Measurements from ENCODE around the gene THRB.

THRB gene

DNA sequence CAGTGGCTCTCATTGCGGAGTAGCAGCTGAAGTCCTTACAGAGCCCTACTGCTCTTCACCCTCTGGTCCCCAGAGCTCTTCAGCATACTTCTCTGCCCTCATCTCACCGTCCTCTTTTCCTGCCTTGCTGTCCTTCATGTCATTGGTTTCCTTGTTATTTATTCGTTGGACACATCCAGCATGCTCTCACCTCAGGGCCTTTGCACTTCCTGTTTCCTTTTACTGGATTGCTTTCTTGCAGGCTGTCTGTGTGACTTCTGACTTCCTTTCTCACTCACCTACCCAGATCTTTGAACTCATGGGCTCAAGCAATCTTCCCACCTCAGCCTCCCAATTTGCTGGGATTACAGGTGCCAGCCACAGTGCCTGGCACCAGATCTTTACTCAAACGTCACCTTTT, 422.5 kb downstream of the THRB start:
- no peak for DNase-seq (ENCODE audit: low read depth)
- TF ChIP-seq, protein P1, sequence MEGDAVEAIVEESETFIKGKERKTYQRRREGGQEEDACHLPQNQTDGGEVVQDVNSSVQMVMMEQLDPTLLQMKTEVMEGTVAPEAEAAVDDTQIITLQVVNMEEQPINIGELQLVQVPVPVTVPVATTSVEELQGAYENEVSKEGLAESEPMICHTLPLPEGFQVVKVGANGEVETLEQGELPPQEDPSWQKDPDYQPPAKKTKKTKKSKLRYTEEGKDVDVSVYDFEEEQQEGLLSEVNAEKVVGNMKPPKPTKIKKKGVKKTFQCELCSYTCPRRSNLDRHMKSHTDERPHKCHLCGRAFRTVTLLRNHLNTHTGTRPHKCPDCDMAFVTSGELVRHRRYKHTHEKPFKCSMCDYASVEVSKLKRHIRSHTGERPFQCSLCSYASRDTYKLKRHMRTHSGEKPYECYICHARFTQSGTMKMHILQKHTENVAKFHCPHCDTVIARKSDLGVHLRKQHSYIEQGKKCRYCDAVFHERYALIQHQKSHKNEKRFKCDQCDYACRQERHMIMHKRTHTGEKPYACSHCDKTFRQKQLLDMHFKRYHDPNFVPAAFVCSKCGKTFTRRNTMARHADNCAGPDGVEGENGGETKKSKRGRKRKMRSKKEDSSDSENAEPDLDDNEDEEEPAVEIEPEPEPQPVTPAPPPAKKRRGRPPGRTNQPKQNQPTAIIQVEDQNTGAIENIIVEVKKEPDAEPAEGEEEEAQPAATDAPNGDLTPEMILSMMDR (conservative IDR thresholded peaks at IDR 0.05; ENCODE audit: low read depth, low read length) = no peak
- H3K4me3 ChIP-seq (ENCODE audit: low read depth, low read length) = no peak overlapping the region

DNA sequence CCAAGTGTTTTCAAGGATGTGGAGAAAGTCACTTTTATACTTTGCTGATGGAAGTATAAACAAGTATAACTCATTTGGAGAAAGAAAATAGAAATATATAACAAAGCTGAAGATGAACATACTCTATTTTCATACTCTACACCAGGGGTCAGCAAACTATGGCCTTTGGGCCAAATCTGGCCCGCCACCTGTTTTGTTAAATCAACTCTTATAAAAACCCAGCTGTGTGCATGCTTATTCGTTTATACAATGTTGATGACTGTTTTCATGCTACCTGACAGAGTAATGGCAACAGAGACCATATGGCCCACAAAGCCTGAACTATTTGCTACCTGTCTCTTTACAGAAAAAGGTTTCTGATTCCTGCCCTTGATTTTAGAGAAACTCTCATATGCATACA, 425.6 kb downstream of the THRB start:
- no peak for DNase-seq (ENCODE audit: low read depth)
- H3K4me3 ChIP-seq (ENCODE audit: low read depth, low read length) = no peak overlapping the region
- TF ChIP-seq, protein P1 (conservative IDR thresholded peaks at IDR 0.05; ENCODE audit: low read depth, low read length) = peak; percentile 15

DNA sequence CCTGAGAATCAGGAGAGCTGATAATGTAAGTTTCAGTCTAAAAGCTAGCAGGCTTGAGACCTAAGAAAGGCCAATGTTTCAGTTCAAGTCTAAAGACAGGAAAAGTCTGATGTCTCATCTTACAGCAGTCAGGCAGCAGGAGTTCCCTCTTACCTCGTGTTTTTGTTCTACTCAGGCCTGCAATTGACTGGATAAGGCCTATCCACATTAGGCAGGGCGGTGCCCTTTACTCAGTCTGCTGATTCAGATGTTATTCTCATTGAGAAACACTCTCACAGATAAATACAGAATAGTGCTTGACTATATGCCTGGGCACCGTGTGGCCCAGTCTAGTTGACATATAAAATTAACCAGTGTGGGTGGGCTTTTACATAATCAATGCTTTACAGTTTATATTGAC, 427.2 kb downstream of the THRB start:
- TF ChIP-seq, protein P1 (conservative IDR thresholded peaks at IDR 0.05; ENCODE audit: low read depth, low read length) = no peak
- DNase-seq (ENCODE audit: low read depth) = peak; percentile 64

More for the DNA sequence above, 427.2 kb downstream of the THRB start:
- H3K4me3 ChIP-seq (ENCODE audit: low read depth, low read length) = no peak overlapping the region
